H1 (cell line): ENCODE results near the gene PEPD. TPM values are rescaled to one million over a fixed set of nuclear protein-coding genes. Genes with fewer than 3 reads are reported as not detected.
A peak's percentile ranks its signal among the peaks of the same experiment; 100 is the strongest.

Experiments used
- CTCF ChIA-PET: fragments of 300-600 bp; sonication (Branson Sonifier 250); formaldehyde crosslinking; loops from one replicate; lab custom pipeline; 2021; ENCODE audit not compliant: partially characterized antibody; lab: Charles Lee
- POLR2A ChIA-PET: fragments of 300-600 bp; sonication (Branson Sonifier 250); formaldehyde crosslinking; loops from one replicate; lab custom pipeline; 2021; ENCODE audit warnings: inconsistent platforms; ENCODE audit not compliant: partially characterized antibody; lab: Charles Lee
- DNase-seq, 2 experiments: peaks; one replicate each; pipeline versions ENCODE4 v3.0.0 to v3.0.0-alpha.2; 2010 to 2022; ENCODE audit warnings: low spot score in 2 of 2, low read depth in 1 of 2, mixed read lengths in 1 of 2
- FAIRE-seq: peaks from 2 replicates; lab custom pipeline; 2011; peaks lifted over from hg19 to GRCh38; lab: Jason Lieb, UNC
- H2AFZ ChIP-seq: 2 replicates; pipeline ENCODE4 v1.8.1; 2012; ENCODE audit warnings: low read length, inconsistent platforms
- H2AK5ac ChIP-seq: 2 replicates; pipeline ENCODE4 v1.6.1; 2013; ENCODE audit warnings: low read depth, low read length
- H2BK120ac ChIP-seq: replicated peaks from 2 replicates; pipeline ENCODE3; 2013; ENCODE audit warnings: low read depth, low read length, inconsistent platforms
- H2BK12ac ChIP-seq: 2 replicates; pipeline ENCODE4 v1.6.1; 2013; ENCODE audit warnings: low read depth, low read length
- H2BK15ac ChIP-seq: 2 replicates; pipeline ENCODE4 v1.6.1; 2013; ENCODE audit warnings: low read length
- H2BK20ac ChIP-seq: 2 replicates; pipeline ENCODE4 v1.6.1; 2013; ENCODE audit warnings: low read length
- H2BK5ac ChIP-seq: 2 replicates; pipeline ENCODE4 v1.6.1; 2013; ENCODE audit warnings: low read depth, low read length
- H3K14ac ChIP-seq: 2 replicates; pipeline ENCODE4 v1.6.1; 2013; ENCODE audit warnings: inconsistent platforms; ENCODE audit not compliant: insufficient read length
- H3K18ac ChIP-seq: 2 replicates; pipeline ENCODE4 v1.6.1; 2013; ENCODE audit warnings: low read length; ENCODE audit errors: extremely low read depth
- H3K23ac ChIP-seq: 2 replicates; pipeline ENCODE4 v1.6.1; 2013; ENCODE audit warnings: inconsistent platforms; ENCODE audit not compliant: insufficient read length
- H3K23me2 ChIP-seq: 2 replicates; pipeline ENCODE4 v1.6.1; 2013; ENCODE audit warnings: low read depth, low read length
- H3K27ac ChIP-seq: 2 replicates; pipeline ENCODE4 v1.6.1; 2011; ENCODE audit warnings: low read depth, low read length, inconsistent platforms
- H3K27me3 ChIP-seq, 4 experiments: replicated peaks in 1 of 4; 1 replicate in 1 of 4; 2 replicates in 3 of 4; pipeline versions ENCODE4 v1.6.1 to v1.8.1; 2011 to 2013; ENCODE audit warnings: low read length in 3 of 4, mild to moderate bottlenecking in 3 of 4, inconsistent platforms in 2 of 4, mixed read lengths in 2 of 4, moderate library complexity in 1 of 4; ENCODE audit not compliant: control insufficient read depth in 3 of 4, insufficient read depth in 3 of 4; ENCODE audit errors: extremely low read depth in 1 of 4
- H3K36me3 ChIP-seq, 4 experiments: 2 replicates each; pipeline versions ENCODE4 v1.6.1 to v1.8.1; 2011 to 2013; ENCODE audit warnings: mild to moderate bottlenecking in 4 of 4, low read length in 3 of 4, moderate library complexity in 2 of 4, control low read depth in 1 of 4, inconsistent platforms in 1 of 4; ENCODE audit not compliant: insufficient read depth in 4 of 4, control insufficient read depth in 2 of 4
- H3K4ac ChIP-seq: replicated peaks from 2 replicates; pipeline ENCODE3; 2013; ENCODE audit warnings: low read length, low read depth, mixed read lengths, inconsistent platforms; ENCODE audit not compliant: insufficient read length
- H3K4me1 ChIP-seq, 4 experiments: replicated peaks in 1 of 4; 1 replicate in 1 of 4; 2 replicates in 3 of 4; pipeline versions ENCODE4 v1.6.1 to v1.8.1; 2011 to 2013; ENCODE audit warnings: low read length in 3 of 4, inconsistent platforms in 2 of 4, mixed read lengths in 1 of 4; ENCODE audit not compliant: insufficient read depth in 4 of 4, control insufficient read depth in 3 of 4
- H3K4me2 ChIP-seq, 2 experiments: 2 replicates each; pipeline versions ENCODE4 v1.6.1 to v1.8.1; 2011 to 2013; ENCODE audit warnings: low read depth in 2 of 2, low read length in 2 of 2, control low read depth in 1 of 2, inconsistent platforms in 1 of 2, mild to moderate bottlenecking in 1 of 2; ENCODE audit not compliant: insufficient read depth in 1 of 2
- H3K4me3 ChIP-seq, 4 experiments: fragments of 200-600, 300-600 bp in 1 of 4; sonication (generic), shearing (Covaris generic), sonication (Bioruptor Twin) in 1 of 4; 2 replicates each; pipeline versions ENCODE4 v1.5.1 to v1.8.1; 2011 to 2016; ENCODE audit warnings: low read length in 4 of 4, low read depth in 3 of 4, control low read depth in 2 of 4, inconsistent platforms in 2 of 4, mild to moderate bottlenecking in 2 of 4, mixed read lengths in 1 of 4, moderate library complexity in 1 of 4; ENCODE audit not compliant: insufficient read depth in 2 of 4; ENCODE audit errors: extremely low read depth in 1 of 4
- H3K56ac ChIP-seq: replicated peaks from 2 replicates; pipeline ENCODE3; 2013; ENCODE audit warnings: low read depth, mild to moderate bottlenecking, mixed read lengths, low read length, inconsistent platforms; ENCODE audit not compliant: insufficient read length
- H3K79me1 ChIP-seq: 2 replicates; pipeline ENCODE4 v1.6.1; 2013; ENCODE audit warnings: low read depth, low read length, control low read depth
- H3K79me2 ChIP-seq, 2 experiments: 2 replicates each; pipeline versions ENCODE4 v1.6.1 to v1.8.1; 2012 to 2013; ENCODE audit warnings: low read length in 2 of 2, mild to moderate bottlenecking in 2 of 2, inconsistent platforms in 1 of 2; ENCODE audit not compliant: insufficient read depth in 2 of 2, control insufficient read depth in 1 of 2
- H3K9ac ChIP-seq, 4 experiments: replicated peaks in 1 of 4; 1 replicate in 1 of 4; 2 replicates in 3 of 4; pipeline versions ENCODE4 v1.6.1 to v1.8.1; 2011 to 2013; ENCODE audit warnings: low read depth in 3 of 4, low read length in 3 of 4, control low read depth in 2 of 4, mild to moderate bottlenecking in 2 of 4, moderate library complexity in 2 of 4, inconsistent platforms in 1 of 4; ENCODE audit errors: extremely low read depth in 1 of 4
- H3K9me3 ChIP-seq, 2 experiments: 2 replicates each; pipeline versions ENCODE4 v1.6.1 to v1.8.1; 2012 to 2013; ENCODE audit warnings: mild to moderate bottlenecking in 2 of 2, moderate library complexity in 2 of 2, control low read depth in 1 of 2, inconsistent platforms in 1 of 2, low read depth in 1 of 2, low read length in 1 of 2, mixed read lengths in 1 of 2; ENCODE audit not compliant: insufficient read depth in 2 of 2
- H4K20me1 ChIP-seq, 2 experiments: replicated peaks in 1 of 2; 2 replicates each; pipeline versions ENCODE3 to v1.8.1; 2011 to 2013; ENCODE audit warnings: inconsistent platforms in 2 of 2, low read length in 2 of 2, mild to moderate bottlenecking in 1 of 2; ENCODE audit not compliant: insufficient read depth in 2 of 2, control insufficient read depth in 1 of 2
- H4K5ac ChIP-seq: 2 replicates; pipeline ENCODE4 v1.6.1; 2013; ENCODE audit warnings: low read length, low read depth, mixed read lengths, inconsistent platforms; ENCODE audit not compliant: insufficient read length
- H4K8ac ChIP-seq: 2 replicates; pipeline ENCODE4 v1.8.0; 2013; ENCODE audit warnings: mild to moderate bottlenecking, moderate library complexity, low read length, inconsistent platforms; ENCODE audit not compliant: insufficient read depth; ENCODE audit errors: extremely low read depth
- H4K91ac ChIP-seq: replicated peaks from 2 replicates; pipeline ENCODE3; 2013; ENCODE audit warnings: low read length, mixed read lengths, inconsistent platforms; ENCODE audit not compliant: insufficient read length
- ASH2L ChIP-seq: fragments of 200-600, 300-600 bp; sonication (generic); IDR thresholded peaks from one replicate; pipeline ENCODE4 v1.7.1; 2017; ENCODE audit warnings: low read length
- CBX8 ChIP-seq: fragments of 300-800, 300-1000 bp; sonication (generic); IDR thresholded peaks from 2 replicates; pipeline ENCODE4 v1.7.1; 2016; ENCODE audit warnings: low read depth, low read length, borderline replicate concordance
- CHD2 ChIP-seq: IDR thresholded peaks from 2 replicates; pipeline ENCODE4 v1.6.1; 2012; ENCODE audit warnings: low read length, improper control_type of control experiment
- CTBP2 ChIP-seq: IDR thresholded peaks from 2 replicates; pipeline ENCODE4 v1.7.0; 2011; ENCODE audit warnings: borderline replicate concordance, mild to moderate bottlenecking, moderate library complexity, mixed read lengths, low read length; ENCODE audit not compliant: insufficient read depth, insufficient read length
- EP300 ChIP-seq, 2 experiments: IDR thresholded peaks; 1 replicate in 1 of 2; 2 replicates in 1 of 2; pipeline ENCODE4 v1.6.1; 2011 to 2012; ENCODE audit warnings: low read depth in 2 of 2, low read length in 2 of 2, mild to moderate bottlenecking in 2 of 2, borderline replicate concordance in 1 of 2, inconsistent platforms in 1 of 2, moderate library complexity in 1 of 2
- GTF2F1 ChIP-seq: IDR thresholded peaks from 2 replicates; pipeline ENCODE4 v1.6.1; 2012; ENCODE audit warnings: low read depth, low read length, improper control_type of control experiment, borderline replicate concordance
- JUN ChIP-seq: IDR thresholded peaks from 2 replicates; pipeline ENCODE4 v1.6.1; 2011; ENCODE audit warnings: low read depth, mild to moderate bottlenecking, improper control_type of control experiment, low read length
- KDM5A ChIP-seq: fragments of 200-600 bp; IDR thresholded peaks from 2 replicates; pipeline ENCODE4 v1.7.1; 2012; ENCODE audit warnings: mild to moderate bottlenecking, low read length, inconsistent platforms, mixed read lengths
- PHF8 ChIP-seq: fragments of 200-600 bp; sonication (generic); conservative IDR thresholded peaks from 2 replicates; pipeline ENCODE4 v1.7.1; 2012; ENCODE audit warnings: low read depth, mild to moderate bottlenecking, inconsistent platforms, low read length, moderate library complexity
- SIRT6 ChIP-seq: IDR thresholded peaks from one replicate; pipeline ENCODE4 v1.7.1; 2012; ENCODE audit warnings: low read length, inconsistent platforms
- SUZ12 ChIP-seq: fragments of 200-600 bp; sonication (generic); IDR thresholded peaks from 2 replicates; pipeline ENCODE4 v1.6.1; 2012; ENCODE audit warnings: mild to moderate bottlenecking, inconsistent platforms, low read length, moderate library complexity, mixed read lengths
- TBP ChIP-seq: IDR thresholded peaks from 2 replicates; pipeline ENCODE4 v1.6.1; 2011; ENCODE audit warnings: low read depth, low read length, improper control_type of control experiment
- TCF12 ChIP-seq: IDR thresholded peaks from 2 replicates; pipeline ENCODE4 v1.6.1; 2011; ENCODE audit warnings: low read depth, mild to moderate bottlenecking, low read length
- WGBS, 2 experiments: shearing (Covaris generic) in 1 of 2; methylation state at CpG; one replicate each; pipeline versions ENCODE4 v1.1.6 to v1.1.7; 2013 to 2015; ENCODE audit warnings: low lambda C conversion rate in 2 of 2, mixed read lengths in 2 of 2, inconsistent platforms in 1 of 2, low coverage in 1 of 2, missing lambda C conversion rate in 1 of 2; ENCODE audit not compliant: insufficient replicate concordance in 2 of 2, insufficient coverage in 1 of 2, insufficient read length in 1 of 2; ENCODE audit errors: extremely low coverage in 1 of 2, missing lambda C conversion rate in 1 of 2; 5-methylcytosine and 5-hydroxymethylcytosine counted together
- polyA plus RNA-seq, 7 experiments: library from polyadenylated mRNA; depleted of rRNA in 3 of 7; stranded (reverse) in 5 of 7; unstranded in 2 of 7; fragments of >200 nt in 5 of 7; fragments of 200-250 nt in 2 of 7; gene quantifications; 1 replicate in 5 of 7; 2 replicates in 1 of 7; 4 replicates in 1 of 7; pipeline versions ENCODE4 v1.2.1 to v1.2.3, GENCODE V29; 2011 to 2013; ENCODE audit warnings: missing spikeins in 2 of 7, mixed read lengths in 2 of 7
- total RNA-seq: library from RNA; stranded (reverse); fragmentation: NEBNext Ultra II Directional; extraction: Animal tissue kit (Norgen Biotek cat#: 25700); gene quantifications from 2 replicates; pipeline ENCODE4 v1.2.1, GENCODE V29; 2021

The PEPD gene
- total and polyA plus RNA-seq, 2 of the 8 experiments (the other 6 are each of a cell fraction or from before 2014, with no cell fraction given), result 84.1 to 178 TPM

- H3K27ac ChIP-seq, result no peak overlapping the region
- H3K9ac ChIP-seq, result no peak overlapping the region
- CTCF ChIA-PET, result no interaction called here
- TF ChIP-seq CBX8 (no peak), JUN (no peak), TBP (no peak), CHD2 (no peak), KDM5A (no peak), SUZ12 (no peak), SIRT6 (no peak), CTBP2 (no peak), TCF12 (no peak), PHF8 (no peak), ASH2L (no peak), EP300 (IDR thresholded peaks at IDR 0.05; ENCODE audit: borderline replicate concordance in 1 of 2, low read depth in 2 of 2, low read length in 2 of 2) (no peak), GTF2F1 (no peak)
These were observed 25.3 kb downstream of the PEPD start for GRCh38 chr19:33496038-33496895.

More at GRCh38 chr19:33496038-33496895, 25.3 kb downstream of the PEPD start:
- no peak overlapping the region for H2BK12ac ChIP-seq
- H3K4ac ChIP-seq, result no peak overlapping the region
- no peak for FAIRE-seq
- no peak overlapping the region for H3K18ac ChIP-seq
- POLR2A ChIA-PET, result interaction anchor here (0.7 to 1.3 kb wide), 2 partner anchors 16 to 25 kb away, joined by 3 to 4 read pairs; partner anchors contain the start of gene PEPD
- no peak overlapping the region for H2BK120ac ChIP-seq
- H3K36me3 ChIP-seq, result peaks cover 0 to 6% (median 0%) of the 10 kb centered on the region in 4 experiments; a peak in 2 of 8 replicates
- no peak overlapping the region for H2AFZ ChIP-seq
- no peak overlapping the region for H3K23ac ChIP-seq
- H2BK20ac ChIP-seq, result no peak overlapping the region
- H3K4me3 ChIP-seq, result no peak overlapping the region
- no peak overlapping the region for H3K4me2 ChIP-seq
- 92% methylated on average over 28 of the region's 29 CpGs; no CpG with 5 or more reads in 1 of the 2 experiments for WGBS, 2 experiments
- H4K91ac ChIP-seq, result no peak overlapping the region
- no peak overlapping the region for H4K5ac ChIP-seq
- H2BK15ac ChIP-seq, result no peak overlapping the region
- DNase-seq, result no peak
- no peak overlapping the region for H3K56ac ChIP-seq
- no peaks in the 10 kb centered on the region for H3K79me1 ChIP-seq
- H2AK5ac ChIP-seq, result no peak overlapping the region
- H3K27me3 ChIP-seq, result no peaks in the 10 kb centered on the region
- H4K20me1 ChIP-seq, result peaks cover 0 to 7% of the 10 kb centered on the region in 2 experiments
- H3K4me1 ChIP-seq, result no peaks in the 10 kb centered on the region; a peak in 1 of 7 replicates
- no peak overlapping the region for H3K14ac ChIP-seq
- H3K9me3 ChIP-seq, result no peaks in the 10 kb centered on the region
- no peaks in the 10 kb centered on the region for H3K23me2 ChIP-seq
- no peaks in the 10 kb centered on the region for H3K79me2 ChIP-seq
- H2BK5ac ChIP-seq, result no peak overlapping the region; the same call in 1 of the 2 replicates
- 0 out of 2 replicates have a peak overlapping the region, but pooled peaks have one; percentile 16 for H4K8ac ChIP-seq
